HG02571 (cell line): Measurements from ENCODE around the gene ADAMTS3.

ENCODE experiments used
- ATAC-seq: cut with Tn5 transposase; IDR thresholded peaks from one replicate; pipeline ENCODE4 v1.9.1; 2021; ENCODE audit warnings: mild to moderate bottlenecking, moderate library complexity; ENCODE audit not compliant: unreplicated experiment

The ADAMTS3 gene

GRCh38 chr4:72352711-72353110, 216.3 kb downstream of the ADAMTS3 start:
- ATAC-seq: no peak

GRCh38 chr4:72351521-72351920, 217.5 kb downstream of the ADAMTS3 start:
- ATAC-seq: no peak

GRCh38 chr4:72348701-72349100, 220.3 kb downstream of the ADAMTS3 start:
- ATAC-seq: no peak

GRCh38 chr4:72344418-72344817, 224.6 kb downstream of the ADAMTS3 start:
- ATAC-seq: no peak

- ATAC-seq: no peak
Observed at GRCh38 chr4:72341432-72341820, 227.6 kb downstream of the ADAMTS3 start.

- no peak for ATAC-seq
Observed at GRCh38 chr4:72340803-72341431, 228.1 kb downstream of the ADAMTS3 start.

- ATAC-seq: no peak
Observed at GRCh38 chr4:72338060-72338459, 231.0 kb downstream of the ADAMTS3 start.

- no peak for ATAC-seq
Observed at GRCh38 chr4:72330381-72330780, 238.6 kb downstream of the ADAMTS3 start.

GRCh38 chr4:72326692-72327632, 242.1 kb downstream of the ADAMTS3 start:
- no peak for ATAC-seq

- no peak for ATAC-seq
Observed at GRCh38 chr4:72325215-72325614, 243.8 kb downstream of the ADAMTS3 start.

GRCh38 chr4:72323227-72323626, 245.8 kb downstream of the ADAMTS3 start:
- no peak for ATAC-seq

- ATAC-seq: no peak
Observed at GRCh38 chr4:72320223-72320948, 248.6 kb downstream of the ADAMTS3 start.

- ATAC-seq: no peak
Observed at GRCh38 chr4:72319601-72320021, 249.4 kb downstream of the ADAMTS3 start.

GRCh38 chr4:72318421-72319170, 250.4 kb downstream of the ADAMTS3 start:
- no peak for ATAC-seq

GRCh38 chr4:72314869-72315268, 254.2 kb downstream of the ADAMTS3 start:
- no peak for ATAC-seq

- no peak for ATAC-seq
Observed at GRCh38 chr4:72313121-72313520, 255.9 kb downstream of the ADAMTS3 start.

GRCh38 chr4:72312032-72312650, 256.9 kb downstream of the ADAMTS3 start:
- ATAC-seq: no peak

- no peak for ATAC-seq
Observed at GRCh38 chr4:72311291-72311690, 257.7 kb downstream of the ADAMTS3 start.

GRCh38 chr4:72305620-72306019, 263.4 kb downstream of the ADAMTS3 start:
- ATAC-seq: no peak

GRCh38 chr4:72305080-72305479, 263.9 kb downstream of the ADAMTS3 start:
- ATAC-seq: no peak
